GM20431 (cell line): ENCODE results near the gene COL4A4.

Experiments used
- in situ Hi-C: fragments of 300-500 bp; cut with MseI, MboI; formaldehyde crosslinking; loops from one replicate; pipeline ENCODE4 v1.15.0; 2020; ENCODE audit warnings: low sequenced_read_pairs; ENCODE audit not compliant: unreplicated experiment

The COL4A4 gene

DNA sequence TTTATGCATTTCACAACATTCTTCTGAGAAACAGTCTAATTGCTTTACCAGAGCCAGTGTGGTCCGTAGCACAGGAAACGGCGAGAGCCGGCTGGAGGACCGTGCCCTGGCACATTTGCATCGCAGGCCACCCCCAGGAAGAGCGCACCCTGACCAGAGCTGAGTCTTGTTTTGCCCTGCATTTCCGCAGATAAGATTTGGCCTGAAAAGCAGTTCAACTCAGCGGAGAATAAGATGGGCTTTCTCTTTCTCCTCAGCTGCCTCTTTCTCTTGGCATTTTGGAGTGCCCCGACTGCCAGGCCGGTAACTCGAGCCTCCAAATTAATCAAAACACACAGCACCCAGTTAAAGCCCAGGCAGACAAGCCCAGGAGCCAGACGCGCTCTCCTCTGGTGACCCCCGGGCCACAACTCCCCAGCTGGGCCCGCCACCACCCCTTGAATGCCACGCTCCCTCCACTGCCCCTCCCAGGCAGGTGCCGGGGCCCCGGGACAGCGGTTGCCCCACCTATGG lies 464 bp downstream of the COL4A4 start:
- in situ Hi-C loops: no loop called here

GRCh38 chr2:227161947-227162346 lies 2.1 kb downstream of the COL4A4 start:
- in situ Hi-C loops: no loop called here

DNA sequence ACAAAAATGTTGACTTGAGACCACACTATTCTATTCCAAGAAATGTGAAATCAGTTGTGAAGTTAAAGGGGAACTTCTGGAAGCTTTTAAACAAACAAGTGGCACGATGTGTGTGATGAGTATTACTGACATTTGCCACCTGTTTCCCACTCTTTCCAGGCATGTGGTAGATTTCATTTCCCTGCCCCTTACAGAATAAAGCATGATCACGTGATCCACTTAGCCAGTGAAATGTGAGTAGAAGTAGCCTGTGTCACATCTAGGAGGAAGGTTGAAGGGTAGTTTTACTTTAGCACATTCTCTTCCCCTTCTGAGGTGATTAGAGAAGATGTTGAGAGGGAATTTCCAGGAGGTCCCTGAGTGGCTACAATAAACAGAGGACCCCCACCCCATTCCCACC lies 3.8 kb downstream of the COL4A4 start:
- in situ Hi-C loops: no loop called here

- in situ Hi-C loops: no loop called here
Measured at GRCh38 chr2:227154986-227155774, 8.8 kb downstream of the COL4A4 start.

DNA sequence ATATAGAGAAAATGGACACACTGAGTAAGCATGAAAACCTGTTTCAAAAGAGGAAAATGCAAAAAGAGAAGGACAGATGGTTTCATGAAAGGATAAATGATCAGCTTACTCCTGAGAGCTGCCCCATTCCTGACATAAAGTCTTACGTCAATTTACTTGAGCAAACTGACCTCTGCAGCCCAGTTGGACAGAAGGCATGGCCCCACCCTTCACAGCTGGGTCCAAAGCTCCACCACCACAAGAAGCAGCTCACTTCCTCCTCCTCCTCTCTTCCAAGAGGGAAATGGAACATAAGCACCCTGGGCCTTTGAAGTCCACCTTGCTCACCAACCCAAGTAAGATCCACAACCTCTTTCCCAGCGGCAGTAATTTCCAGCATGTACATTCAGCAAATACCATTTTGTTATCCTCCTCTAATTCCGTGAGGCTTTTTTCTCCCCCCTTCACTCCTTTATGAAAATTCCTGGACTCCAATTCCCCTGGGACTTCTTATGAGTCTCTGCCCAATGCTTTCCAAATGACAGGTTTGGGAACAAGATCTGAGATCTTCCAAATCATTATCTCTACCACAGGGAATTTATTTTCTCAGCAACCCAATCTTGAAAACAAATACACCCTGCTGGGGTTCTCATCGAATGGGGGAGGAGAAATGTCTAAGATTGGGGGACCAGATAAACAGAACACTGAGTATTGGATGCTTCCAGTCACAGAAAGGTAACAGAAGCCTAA lies 10.1 kb downstream of the COL4A4 start:
- in situ Hi-C loops: no loop called here

GRCh38 chr2:227153307-227153706 lies 10.7 kb downstream of the COL4A4 start:
- in situ Hi-C loops: no loop called here

GRCh38 chr2:227152093-227152766 lies 11.8 kb downstream of the COL4A4 start:
- in situ Hi-C loops: no loop called here

DNA sequence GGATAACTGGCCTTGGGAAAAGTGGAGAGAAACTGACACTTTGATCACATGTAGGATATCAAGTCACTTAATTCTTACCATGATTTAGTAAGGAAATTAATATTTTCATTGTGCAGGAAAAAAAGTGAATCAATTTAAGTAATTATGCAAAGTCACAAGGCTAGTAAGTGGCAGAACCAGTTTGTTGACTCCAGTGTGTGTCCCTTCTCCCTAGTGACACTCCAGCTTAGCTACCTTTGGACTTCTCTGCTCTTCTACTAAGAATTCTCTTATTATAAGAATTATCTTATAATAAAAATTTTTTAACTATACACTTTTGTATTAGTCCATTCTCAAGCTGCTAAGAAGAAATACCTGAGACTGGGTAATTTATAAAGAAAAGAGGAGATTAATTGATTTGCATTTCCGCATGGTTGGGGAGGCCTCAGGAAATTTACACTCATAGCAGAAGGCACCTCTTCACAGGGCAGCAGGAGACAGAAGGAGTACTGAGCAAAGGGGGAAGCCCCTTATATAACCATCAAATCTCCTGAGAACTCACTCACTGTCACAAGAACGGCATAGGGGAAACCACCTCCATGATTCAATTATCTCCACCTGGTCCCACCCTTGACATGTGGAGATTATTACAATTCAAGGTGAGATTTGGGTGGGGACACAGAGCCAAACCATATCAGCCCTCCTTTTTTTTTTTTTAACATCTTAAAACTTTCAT lies 13.6 kb downstream of the COL4A4 start:
- in situ Hi-C loops: no loop called here

GRCh38 chr2:227148106-227148505 lies 15.9 kb downstream of the COL4A4 start:
- in situ Hi-C loops: loop anchor here (25.0 kb wide), 1 partner anchor 614 kb away; no protein-coding TSS in a partner anchor

DNA sequence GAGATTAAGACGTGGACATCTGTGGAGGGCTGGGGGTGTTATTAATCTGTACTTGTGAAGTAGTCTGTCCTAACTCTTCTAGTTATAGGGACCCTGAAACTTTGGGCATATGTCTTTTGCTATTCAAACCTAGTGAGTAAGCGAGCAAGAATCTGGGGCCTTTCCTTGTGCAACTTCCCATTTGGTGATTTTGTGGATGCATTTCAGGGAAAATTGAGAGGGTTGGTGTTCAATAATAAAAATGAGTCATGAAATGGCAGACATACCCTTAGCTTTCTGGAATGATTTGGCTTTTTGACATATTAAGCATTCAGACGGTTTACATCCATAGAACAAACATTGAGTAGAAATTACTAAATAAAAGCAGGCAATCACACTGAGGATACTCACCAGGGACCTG lies 17.0 kb downstream of the COL4A4 start:
- in situ Hi-C loops: loop anchor here (25.0 kb wide), 1 partner anchor 615 kb away; no protein-coding TSS in a partner anchor

DNA sequence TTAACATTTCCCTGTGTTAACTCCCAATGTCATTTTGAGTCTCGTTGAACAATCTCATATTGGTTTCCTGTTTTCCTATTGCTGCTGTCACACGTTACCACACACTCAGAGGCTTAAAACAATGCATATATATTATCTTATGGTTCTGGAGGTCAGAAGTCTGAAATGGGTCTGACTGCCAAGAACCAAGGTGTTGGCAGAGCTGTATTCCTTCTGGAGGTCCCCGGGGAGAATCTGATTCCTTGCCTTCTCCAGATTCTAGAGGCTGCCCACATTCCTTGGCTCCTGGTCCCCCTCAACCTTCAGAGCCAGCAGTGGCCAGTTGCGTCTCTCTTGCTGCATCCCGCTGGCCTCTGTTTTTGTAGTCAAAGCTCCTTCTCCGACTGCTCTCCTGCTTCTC lies 17.5 kb downstream of the COL4A4 start:
- in situ Hi-C loops: loop anchor here (25.0 kb wide), 1 partner anchor 616 kb away; no protein-coding TSS in a partner anchor

- in situ Hi-C loops: loop anchor here (25.0 kb wide), 1 partner anchor 618 kb away; no protein-coding TSS in a partner anchor
Measured at GRCh38 chr2:227143895-227144294, 20.1 kb downstream of the COL4A4 start.

- in situ Hi-C loops: loop anchor here (25.0 kb wide), 1 partner anchor 621 kb away; no protein-coding TSS in a partner anchor
Measured at GRCh38 chr2:227141301-227141700, 22.7 kb downstream of the COL4A4 start.

- in situ Hi-C loops: loop anchor here (25.0 kb wide), 1 partner anchor 628 kb away; no protein-coding TSS in a partner anchor
Measured at GRCh38 chr2:227134591-227134990, 29.4 kb downstream of the COL4A4 start.

GRCh38 chr2:227132986-227133385 lies 31.0 kb downstream of the COL4A4 start:
- in situ Hi-C loops: loop anchor here (25.0 kb wide), 1 partner anchor 629 kb away; no protein-coding TSS in a partner anchor

- in situ Hi-C loops: loop anchor here (25.0 kb wide), 1 partner anchor 632 kb away; no protein-coding TSS in a partner anchor
Measured at GRCh38 chr2:227130636-227131035, 33.4 kb downstream of the COL4A4 start.

- in situ Hi-C loops: loop anchor here (25.0 kb wide), 1 partner anchor 635 kb away; no protein-coding TSS in a partner anchor
Measured at GRCh38 chr2:227127201-227127600, 36.8 kb downstream of the COL4A4 start.

DNA sequence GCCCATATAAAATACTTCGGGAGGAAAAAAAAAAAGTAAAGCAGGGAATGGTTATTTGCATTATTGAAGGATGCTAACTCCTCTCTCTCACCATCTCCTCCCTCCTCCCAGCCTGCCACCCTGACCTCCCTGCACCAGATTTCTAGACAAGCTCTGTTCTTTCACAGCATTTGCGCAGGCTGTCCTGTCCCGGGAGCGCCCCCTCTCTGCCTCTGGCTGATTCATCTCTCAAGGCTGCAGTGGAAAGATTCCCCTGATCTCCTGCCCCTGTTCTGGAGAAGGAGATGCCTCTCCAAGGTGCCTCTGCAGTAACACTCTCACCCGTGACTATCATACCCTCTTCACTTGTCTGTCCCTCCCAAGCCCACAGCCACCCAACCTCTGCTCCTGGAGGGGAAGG lies 38.5 kb downstream of the COL4A4 start:
- in situ Hi-C loops: loop anchor here (25.0 kb wide), 1 partner anchor 637 kb away; no protein-coding TSS in a partner anchor

DNA sequence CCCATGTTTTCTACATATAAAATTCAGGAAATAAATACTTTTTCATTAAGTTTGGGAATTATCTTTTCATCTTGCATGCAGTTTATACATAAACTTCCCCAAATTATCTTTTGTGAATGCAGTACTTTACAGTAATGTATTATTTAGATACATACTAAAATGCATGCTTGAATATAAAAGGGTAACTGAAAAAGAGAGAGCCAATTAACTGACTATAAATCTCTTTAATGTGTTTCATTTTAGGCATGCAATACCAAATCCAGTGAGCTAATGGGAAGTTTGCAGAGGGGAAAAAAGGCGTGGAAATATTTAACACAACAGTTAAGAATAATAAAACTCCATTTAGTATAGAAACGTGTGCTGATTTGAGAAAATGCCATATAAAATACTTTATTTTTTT lies 39.2 kb downstream of the COL4A4 start:
- in situ Hi-C loops: loop anchor here (25.0 kb wide), 1 partner anchor 637 kb away; no protein-coding TSS in a partner anchor
